Sigmoid colon (tissue), 7 donors: Measurements from ENCODE around the gene PTPN6. TPM values are rescaled to one million over a fixed set of nuclear protein-coding genes. Genes with fewer than 3 reads are reported as not detected.
A peak's percentile ranks its signal among the peaks of the same experiment; 100 is the strongest.

Experiments
- DNase-seq: peaks from one replicate; pipeline ENCODE4 v3.0.0-alpha.2; 2019
- H3K27ac ChIP-seq, 4 donors: fragments of 200-600 bp; sonication (generic); one replicate each; pipeline ENCODE4 v1.5.1; 2016 to 2019; ENCODE audit warnings: mild to moderate bottlenecking in 1 of 4
- H3K27me3 ChIP-seq, 3 donors: fragments of 200-600 bp; sonication (generic); one replicate each; pipeline ENCODE4 v1.5.1; 2019; ENCODE audit warnings: mild to moderate bottlenecking in 1 of 3
- H3K36me3 ChIP-seq, 4 donors: fragments of 200-600 bp; sonication (generic); one replicate each; pipeline ENCODE4 v1.5.1; 2016 to 2019
- H3K4me1 ChIP-seq, 4 donors: fragments of 200-600 bp; sonication (generic); one replicate each; pipeline ENCODE4 v1.5.1; 2017 to 2019
- H3K4me3 ChIP-seq, 4 donors: fragments of 200-600 bp; sonication (generic); one replicate each; pipeline ENCODE4 v1.5.1; 2017 to 2019; ENCODE audit warnings: mild to moderate bottlenecking in 2 of 4, moderate library complexity in 1 of 4
- H3K9me3 ChIP-seq, 4 donors: fragments of 200-600 bp in 3 of 4; sonication (generic) in 3 of 4; one replicate each; pipeline versions ENCODE4 v1.5.1 to v1.6.1; 2013 to 2019
- CTCF ChIP-seq, 4 experiments: fragments of 450-650 bp in 3 of 4; fragments of 200-600 bp in 1 of 4; IDR thresholded peaks; one replicate each; pipeline ENCODE4 v1.5.1; 2016 to 2019; ENCODE audit warnings: antibody characterized with exemption in 4 of 4, mild to moderate bottlenecking in 3 of 4, moderate library complexity in 2 of 4
- EP300 ChIP-seq, 4 donors: sonication (generic); formaldehyde crosslinking; IDR thresholded peaks; one replicate each; pipeline ENCODE4 v1.6.1; 2017; ENCODE audit warnings: antibody characterized with exemption in 4 of 4
- POLR2A ChIP-seq, 2 donors: fragments of 450-650 bp; IDR thresholded peaks; one replicate each; pipeline ENCODE4 v1.6.1; 2016; ENCODE audit warnings: antibody characterized with exemption in 2 of 2, mild to moderate bottlenecking in 2 of 2, moderate library complexity in 2 of 2
- POLR2AphosphoS5 ChIP-seq, 4 donors: sonication (generic); formaldehyde crosslinking; IDR thresholded peaks; one replicate each; pipeline ENCODE4 v1.6.1; 2017; ENCODE audit warnings: antibody characterized with exemption in 4 of 4
- WGBS, 2 donors: extraction: QIAGEN DNeasy Blood & Tissue Kit; methylation state at CpG; one replicate each; pipeline ENCODE4 v1.1.7; 2013; 5-methylcytosine and 5-hydroxymethylcytosine counted together
- intact Hi-C: fragments of 100-400 bp; cut with DNase I; formaldehyde crosslinking; loops from one replicate; pipeline ENCODE4 v1.15.1; 2023
- polyA plus RNA-seq, 3 donors: library from polyadenylated mRNA; stranded (reverse); fragments of 200-250 nt; gene quantifications; one replicate each; pipeline ENCODE4 v1.2.3, GENCODE V29; 2013
- total RNA-seq, 4 donors: library from RNA; depleted of rRNA; stranded (reverse); fragments of >200 nt; gene quantifications; one replicate each; pipeline ENCODE4 v1.1.0, GENCODE V29; 2016
- donor health status: healthy with polysubstance abuse.
- donor health status: Bipolar disorder and iron deficiency.
- donor health status: healthy.

The PTPN6 gene
- total RNA-seq = 10 to 100 TPM in 3 of 4 donors, 1 to 10 TPM in 1; 5.3 to 13.6 (median 11.8) TPM
- polyA plus RNA-seq = 10 to 100 TPM; 42.1 to 92.4 (median 67.3) TPM

- Histone ChIP-seq H3K27ac (peak within 1 kb of the TSS; percentile 50 to 57 (median 54)), H3K4me3 (peak within 1 kb of the TSS in 3 of 4 donors; percentile 21 to 48 (median 31)), H3K27me3 (no peaks in the 10 kb centered on the region), H3K4me1 (peaks cover 0 to 11% (median 7%) of the 10 kb centered on the region in 4 donors), H3K36me3 (peaks cover 0 to 7% (median 0%) of the 10 kb centered on the region in 4 donors), H3K9me3 (no peaks in the 10 kb centered on the region)
- intact Hi-C loops = no loop called here
- TF ChIP-seq CTCF (IDR thresholded peaks at IDR 0.05) (no peak), POLR2AphosphoS5 (IDR thresholded peaks at IDR 0.05) (peak in 2 of 4 donors; percentile 11 to 24), POLR2A (IDR thresholded peaks at IDR 0.05) (no peak), EP300 (IDR thresholded peaks at IDR 0.05) (no peak)
- peak; percentile 75 for DNase-seq
- 43 to 77% methylated on average over 25 of the region's 25 CpGs for WGBS, 2 donors
Measured at GRCh38 chr12:6950811-6951540, at the start of gene PTPN6. Gene PTPN6 (plus strand): TSS chr12:6951356. CDS start chr12:6951513, 157 bp downstream.

GRCh38 chr12:6902448-6902847 is 48.7 kb upstream of the PTPN6 start:
- 23 to 65% methylated on average over 4 of the region's 4 CpGs for WGBS, 2 donors
- H3K4me1 ChIP-seq = peaks cover 0 to 14% (median 11%) of the 10 kb centered on the region in 4 donors
- no peak overlapping the region for H3K27ac ChIP-seq
- peak; percentile 0 for DNase-seq
- intact Hi-C loops = no loop called here
- peaks cover 0 to 15% (median 0%) of the 10 kb centered on the region in 4 donors for H3K36me3 ChIP-seq
- no peak for TF ChIP-seq POLR2A (IDR thresholded peaks at IDR 0.05)
- no peak for TF ChIP-seq CTCF (IDR thresholded peaks at IDR 0.05)
- no peak for TF ChIP-seq EP300 (IDR thresholded peaks at IDR 0.05)
- TF ChIP-seq POLR2AphosphoS5 (IDR thresholded peaks at IDR 0.05) = no peak
- no peaks in the 10 kb centered on the region for H3K27me3 ChIP-seq
- no peak overlapping the region for H3K4me3 ChIP-seq
- no peaks in the 10 kb centered on the region for H3K9me3 ChIP-seq

- H3K4me3 ChIP-seq = no peak overlapping the region
- intact Hi-C loops = no loop called here
- no peak for DNase-seq
- no peak overlapping the region for H3K27ac ChIP-seq
- H3K4me1 ChIP-seq = peaks cover 0 to 14% (median 11%) of the 10 kb centered on the region in 4 donors
- H3K36me3 ChIP-seq = peaks cover 0 to 15% (median 0%) of the 10 kb centered on the region in 4 donors
- H3K9me3 ChIP-seq = no peaks in the 10 kb centered on the region
- 76 to 79% methylated on average over 1 of the region's 1 CpG for WGBS, 2 donors
- TF ChIP-seq POLR2AphosphoS5 (IDR thresholded peaks at IDR 0.05) (no peak), EP300 (IDR thresholded peaks at IDR 0.05) (no peak), CTCF (IDR thresholded peaks at IDR 0.05) (no peak), POLR2A (IDR thresholded peaks at IDR 0.05) (no peak)
- no peaks in the 10 kb centered on the region for H3K27me3 ChIP-seq
Measured at GRCh38 chr12:6903722-6904121, 47.4 kb upstream of the PTPN6 start.

GRCh38 chr12:6904280-6905276 is 46.6 kb upstream of the PTPN6 start, which contains the start of gene LRRC23:
Gene LRRC23 (plus strand): TSS chr12:6904822. CDS start chr12:6905634, 812 bp downstream.
- DNase-seq = peak; percentile 99
- 5 to 7% methylated on average over 34 of the region's 34 CpGs for WGBS, 2 donors

More at GRCh38 chr12:6904280-6905276, 46.6 kb upstream of the PTPN6 start, which contains the start of gene LRRC23:
- Histone ChIP-seq H3K27ac (peak within 1 kb of the TSS; percentile 71 to 85 (median 84)), H3K4me1 (peaks cover 0 to 14% (median 11%) of the 10 kb centered on the region in 4 donors), H3K36me3 (peaks cover 0 to 15% (median 0%) of the 10 kb centered on the region in 4 donors), H3K27me3 (no peaks in the 10 kb centered on the region), H3K4me3 (peak within 1 kb of the TSS; percentile 46 to 77 (median 59)), H3K9me3 (no peaks in the 10 kb centered on the region)
- intact Hi-C loops = loop anchor here (5.0 kb wide), 1 partner anchor 32 kb away; the partner anchor contains the start of gene SPSB2
- TF ChIP-seq EP300 (IDR thresholded peaks at IDR 0.05) (peak in 1 of 4 donors; percentile 60), POLR2AphosphoS5 (IDR thresholded peaks at IDR 0.05) (peak; percentile 70 to 83 (median 81)), POLR2A (IDR thresholded peaks at IDR 0.05) (peak; percentile 51 to 53), CTCF (IDR thresholded peaks at IDR 0.05) (no peak)
